Activated CD4-positive, alpha-beta T cell treated with anti-CD3 and anti-CD28 coated beads, Interleukin-2, amount 10 ng/mL, durations not matched to agents 7 days and 5 days (primary cell): ENCODE measurements around the gene YJEFN3. TPM values are rescaled to one million over a fixed set of nuclear protein-coding genes. Genes with fewer than 3 reads are reported as not detected.
A peak's percentile ranks its signal among the peaks of the same experiment; 100 is the strongest.

Experiments
- CTCF ChIA-PET: fragments of 350-600 bp; sonication (Branson Sonifier 250); formaldehyde crosslinking; loops from one replicate; lab custom pipeline; 2021; ENCODE audit warnings: antibody characterized with exemption; lab: Charles Lee
- POLR2A ChIA-PET: fragments of 350-600 bp; sonication (Branson Sonifier 250); formaldehyde crosslinking; loops from one replicate; lab custom pipeline; 2021; ENCODE audit warnings: antibody characterized with exemption; lab: Charles Lee
- DNase-seq: peaks from one replicate; pipeline ENCODE4 v3.0.0-alpha.2; 2020
- H3K27ac Mint-ChIP-seq: one replicate; pipeline ENCODE4 v1.8.0; 2021; ENCODE audit warnings: mild to moderate bottlenecking, moderate library complexity, mixed read lengths
- H3K27me3 Mint-ChIP-seq: one replicate; pipeline ENCODE4 v1.8.0; 2021; ENCODE audit warnings: mixed read lengths
- H3K36me3 Mint-ChIP-seq: one replicate; pipeline ENCODE4 v1.8.0; 2021; ENCODE audit warnings: low read depth, mixed read lengths
- H3K4me1 Mint-ChIP-seq: one replicate; pipeline ENCODE4 v1.8.0; 2021; ENCODE audit warnings: mixed read lengths
- H3K4me3 Mint-ChIP-seq: one replicate; pipeline ENCODE4 v1.8.0; 2021; ENCODE audit warnings: mild to moderate bottlenecking, moderate library complexity, mixed read lengths
- H3K9me3 Mint-ChIP-seq: one replicate; pipeline ENCODE4 v1.8.0; 2021; ENCODE audit warnings: mixed read lengths
- total RNA-seq, 2 experiments: library from RNA; stranded (reverse); gene quantifications; one replicate each; pipeline ENCODE4 v1.2.3, GENCODE V29; 2021

Gene YJEFN3
- total RNA-seq, 2 experiments from 2014 or later: 12.8 to 13.2 TPM

DNA sequence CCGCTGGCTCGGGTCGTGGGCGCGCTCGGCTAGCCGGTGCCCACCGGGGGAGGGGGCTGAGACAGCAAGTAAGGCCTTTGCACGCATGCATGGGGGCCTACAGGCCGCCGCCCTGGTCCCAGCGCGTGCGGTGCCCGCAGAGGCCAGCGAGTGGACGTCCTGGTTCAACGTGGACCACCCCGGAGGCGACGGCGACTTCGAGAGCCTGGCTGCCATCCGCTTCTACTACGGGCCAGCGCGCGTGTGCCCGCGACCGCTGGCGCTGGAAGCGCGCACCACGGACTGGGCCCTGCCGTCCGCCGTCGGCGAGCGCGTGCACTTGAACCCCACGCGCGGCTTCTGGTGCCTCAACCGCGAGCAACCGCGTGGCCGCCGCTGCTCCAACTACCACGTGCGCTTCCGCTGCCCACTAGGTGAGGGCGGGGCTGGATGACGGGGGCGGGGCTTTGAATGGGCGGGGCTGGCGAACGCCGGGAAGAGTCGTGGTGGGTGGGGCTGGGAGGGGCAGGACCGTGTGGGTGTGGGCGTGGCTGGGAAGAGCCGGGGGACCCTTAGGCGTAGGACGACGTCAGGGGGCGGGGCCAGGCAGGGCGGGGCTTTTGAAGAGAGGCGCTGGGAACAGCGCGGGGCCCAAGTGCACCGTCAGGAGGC lies 11.5 kb downstream of the YJEFN3 start:
- POLR2A ChIA-PET: no interaction called here
- peak; percentile 58 for DNase-seq
- CTCF ChIA-PET: interaction anchor here (1.5 to 1.6 kb wide), 2 partner anchors 8 to 11 kb away, joined by 5 to 11 read pairs; no protein-coding TSS in a partner anchor
- no peak overlapping the region for H3K27ac Mint-ChIP-seq
- peaks cover 1% of the 10 kb centered on the region for H3K36me3 Mint-ChIP-seq
- peaks cover 31% of the 10 kb centered on the region for H3K4me1 Mint-ChIP-seq
- peak overlapping the region; percentile 32 for H3K4me3 Mint-ChIP-seq
- H3K9me3 Mint-ChIP-seq: no peaks in the 10 kb centered on the region
- peaks cover 24% of the 10 kb centered on the region for H3K27me3 Mint-ChIP-seq

GRCh38 chr19:19540715-19541515 lies 12.2 kb downstream of the YJEFN3 start:
- peak overlapping the region; percentile 32 for H3K4me3 Mint-ChIP-seq
- peaks cover 1% of the 10 kb centered on the region for H3K36me3 Mint-ChIP-seq
- ChIA-PET POLR2A (no interaction called here), CTCF (interaction anchor here (1.5 to 1.6 kb wide), 2 partner anchors 9 to 10 kb away, joined by 5 to 11 read pairs; no protein-coding TSS in a partner anchor)
- H3K27me3 Mint-ChIP-seq: peaks cover 24% of the 10 kb centered on the region
- DNase-seq: peak; percentile 73
- H3K9me3 Mint-ChIP-seq: no peaks in the 10 kb centered on the region
- peaks cover 31% of the 10 kb centered on the region for H3K4me1 Mint-ChIP-seq
- no peak overlapping the region for H3K27ac Mint-ChIP-seq

GRCh38 chr19:19541616-19542015 lies 12.9 kb downstream of the YJEFN3 start:
- H3K4me1 Mint-ChIP-seq: peaks cover 31% of the 10 kb centered on the region
- no peak overlapping the region for H3K4me3 Mint-ChIP-seq
- peaks cover 1% of the 10 kb centered on the region for H3K36me3 Mint-ChIP-seq
- POLR2A ChIA-PET: no interaction called here
- DNase-seq: no peak
- no peak overlapping the region for H3K27ac Mint-ChIP-seq
- H3K9me3 Mint-ChIP-seq: no peaks in the 10 kb centered on the region
- CTCF ChIA-PET: interaction anchor here (1.5 to 1.6 kb wide), 2 partner anchors 9 kb away, joined by 5 to 11 read pairs; no protein-coding TSS in a partner anchor
- H3K27me3 Mint-ChIP-seq: peaks cover 24% of the 10 kb centered on the region

GRCh38 chr19:19542507-19542906 lies 13.8 kb downstream of the YJEFN3 start:
- ChIA-PET POLR2A (no interaction called here), CTCF (interaction anchor here (1.2 kb wide), 1 partner anchor 10 kb away, joined by 3 read pairs; no protein-coding TSS in a partner anchor)

DNA sequence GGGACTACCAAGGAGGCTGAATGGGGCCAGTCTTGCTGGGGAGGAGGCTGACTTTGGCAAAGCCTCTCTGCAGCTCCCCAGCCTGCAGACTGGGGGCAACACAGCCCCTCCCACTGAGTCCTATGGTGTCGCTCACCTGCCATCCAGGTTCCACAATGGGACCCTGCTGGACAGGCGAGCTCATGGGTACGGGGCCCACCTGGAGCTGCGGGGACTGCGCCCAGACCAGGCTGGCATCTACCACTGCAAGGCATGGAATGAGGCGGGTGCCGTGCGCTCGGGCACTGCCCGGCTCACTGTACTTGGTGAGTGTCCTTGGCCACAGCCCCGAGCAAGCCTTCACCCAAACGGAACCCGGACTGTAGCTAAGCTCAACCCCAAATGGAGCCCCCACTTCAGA lies 14.4 kb downstream of the YJEFN3 start:
- ChIA-PET CTCF (interaction anchor here (0.7 to 1.9 kb wide), 3 partner anchors 10 to 11 kb away, joined by 3 to 7 read pairs (median 3); no protein-coding TSS in a partner anchor), POLR2A (no interaction called here)
- Mint-ChIP-seq H3K27me3 (peaks cover 16% of the 10 kb centered on the region), H3K4me3 (no peak overlapping the region), H3K4me1 (peaks cover 24% of the 10 kb centered on the region), H3K36me3 (no peaks in the 10 kb centered on the region), H3K27ac (no peak overlapping the region), H3K9me3 (no peaks in the 10 kb centered on the region)
- DNase-seq: no peak

More at GRCh38 chr19:19542507-19542906, 13.8 kb downstream of the YJEFN3 start:
- DNase-seq: no peak
- H3K27me3 Mint-ChIP-seq: peaks cover 20% of the 10 kb centered on the region
- no peak overlapping the region for H3K4me3 Mint-ChIP-seq
- peaks cover 28% of the 10 kb centered on the region for H3K4me1 Mint-ChIP-seq
- H3K27ac Mint-ChIP-seq: no peak overlapping the region
- no peaks in the 10 kb centered on the region for H3K36me3 Mint-ChIP-seq
- H3K9me3 Mint-ChIP-seq: no peaks in the 10 kb centered on the region

DNA sequence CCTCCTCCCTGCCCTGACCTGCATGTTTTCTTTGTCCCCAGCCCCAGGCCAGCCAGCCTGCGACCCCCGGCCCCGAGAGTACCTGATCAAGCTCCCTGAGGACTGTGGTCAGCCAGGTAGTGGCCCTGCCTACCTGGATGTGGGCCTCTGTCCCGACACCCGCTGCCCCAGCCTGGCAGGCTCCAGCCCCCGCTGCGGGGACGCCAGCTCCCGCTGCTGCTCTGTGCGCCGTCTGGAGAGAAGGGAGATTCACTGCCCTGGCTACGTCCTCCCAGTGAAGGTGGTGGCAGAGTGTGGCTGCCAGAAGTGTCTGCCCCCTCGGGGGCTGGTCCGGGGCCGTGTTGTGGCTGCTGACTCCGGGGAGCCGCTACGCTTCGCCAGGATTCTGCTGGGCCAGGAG lies 14.9 kb downstream of the YJEFN3 start:
- peaks cover 13% of the 10 kb centered on the region for H3K27me3 Mint-ChIP-seq
- H3K4me1 Mint-ChIP-seq: peaks cover 21% of the 10 kb centered on the region
- no peaks in the 10 kb centered on the region for H3K9me3 Mint-ChIP-seq
- CTCF ChIA-PET: interaction anchor here (0.7 to 1.9 kb wide), 3 partner anchors 9 to 11 kb away, joined by 3 to 7 read pairs (median 3); no protein-coding TSS in a partner anchor
- POLR2A ChIA-PET: no interaction called here
- no peaks in the 10 kb centered on the region for H3K36me3 Mint-ChIP-seq
- no peak overlapping the region for H3K4me3 Mint-ChIP-seq
- no peak for DNase-seq
- H3K27ac Mint-ChIP-seq: no peak overlapping the region

GRCh38 chr19:19544257-19544953 lies 15.7 kb downstream of the YJEFN3 start:
- Mint-ChIP-seq H3K27ac (no peak overlapping the region), H3K36me3 (no peaks in the 10 kb centered on the region), H3K4me3 (no peak overlapping the region), H3K4me1 (peaks cover 16% of the 10 kb centered on the region), H3K9me3 (no peaks in the 10 kb centered on the region), H3K27me3 (peaks cover 9% of the 10 kb centered on the region)
- POLR2A ChIA-PET: no interaction called here
- DNase-seq: no peak
- CTCF ChIA-PET: interaction anchor here (1.9 kb wide), 1 partner anchor 12 kb away, joined by 7 read pairs; no protein-coding TSS in a partner anchor

- Mint-ChIP-seq H3K9me3 (no peaks in the 10 kb centered on the region), H3K27ac (no peak overlapping the region), H3K36me3 (no peaks in the 10 kb centered on the region), H3K27me3 (peaks cover 6% of the 10 kb centered on the region), H3K4me1 (peaks cover 16% of the 10 kb centered on the region), H3K4me3 (no peak overlapping the region)
- POLR2A ChIA-PET: no interaction called here
- no peak for DNase-seq
- CTCF ChIA-PET: interaction anchor here (0.7 to 1.9 kb wide), 2 partner anchors 9 to 13 kb away, joined by 3 to 7 read pairs; no protein-coding TSS in a partner anchor
Observed at GRCh38 chr19:19544954-19545591, 16.4 kb downstream of the YJEFN3 start.

DNA sequence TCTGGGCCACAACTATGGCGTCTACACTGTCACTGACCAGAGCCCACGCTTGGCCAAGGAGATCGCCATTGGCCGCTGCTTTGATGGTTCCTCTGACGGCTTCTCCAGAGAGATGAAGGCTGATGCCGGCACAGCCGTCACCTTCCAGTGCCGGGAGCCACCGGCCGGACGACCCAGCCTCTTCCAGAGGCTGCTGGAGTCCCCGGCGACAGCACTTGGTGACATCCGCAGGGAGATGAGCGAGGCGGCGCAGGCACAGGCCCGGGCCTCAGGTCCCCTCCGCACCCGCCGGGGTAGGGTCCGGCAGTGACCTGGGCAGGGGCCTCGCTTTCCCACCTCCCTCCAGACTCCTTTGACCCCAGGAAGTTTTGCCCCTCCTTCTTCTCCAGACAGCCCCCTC lies 17.0 kb downstream of the YJEFN3 start:
- H3K4me3 Mint-ChIP-seq: no peak overlapping the region
- DNase-seq: no peak
- peaks cover 13% of the 10 kb centered on the region for H3K4me1 Mint-ChIP-seq
- no peak overlapping the region for H3K27ac Mint-ChIP-seq
- H3K27me3 Mint-ChIP-seq: peaks cover 4% of the 10 kb centered on the region
- no peaks in the 10 kb centered on the region for H3K9me3 Mint-ChIP-seq
- CTCF ChIA-PET: interaction anchor here (0.5 to 0.7 kb wide), 2 partner anchors 9 to 356 kb away, joined by 3 to 5 read pairs; no protein-coding TSS in a partner anchor
- H3K36me3 Mint-ChIP-seq: no peaks in the 10 kb centered on the region
- POLR2A ChIA-PET: no interaction called here

DNA sequence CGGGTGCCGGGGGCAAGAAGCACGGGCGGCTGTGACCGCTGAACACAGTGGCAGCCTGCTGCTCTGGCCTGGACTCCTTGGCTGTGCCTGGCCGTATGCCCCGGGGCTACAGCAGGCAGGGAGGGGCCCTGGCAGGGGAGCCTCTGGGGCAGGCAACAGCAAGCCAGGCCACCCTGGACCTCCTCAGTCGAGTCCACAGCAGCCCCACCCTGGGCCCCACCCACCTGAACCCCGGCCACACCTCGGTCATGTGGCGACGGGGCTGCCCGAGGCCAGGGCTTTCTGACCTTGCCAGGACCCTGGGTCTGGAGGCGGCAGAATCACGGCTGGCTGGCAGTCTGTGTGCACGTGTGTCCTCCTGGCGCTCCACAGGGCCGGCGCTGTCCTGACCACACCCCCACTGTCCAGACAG lies 18.0 kb downstream of the YJEFN3 start:
- Mint-ChIP-seq H3K4me3 (no peak overlapping the region), H3K9me3 (no peaks in the 10 kb centered on the region), H3K27me3 (peaks cover 3% of the 10 kb centered on the region), H3K4me1 (peaks cover 8% of the 10 kb centered on the region), H3K27ac (no peak overlapping the region), H3K36me3 (no peaks in the 10 kb centered on the region)
- DNase-seq: no peak
- ChIA-PET POLR2A (no interaction called here), CTCF (interaction anchor here (1.3 to 1.4 kb wide), 2 partner anchors 8 to 15 kb away, joined by 3 to 4 read pairs; no protein-coding TSS in a partner anchor)

DNA sequence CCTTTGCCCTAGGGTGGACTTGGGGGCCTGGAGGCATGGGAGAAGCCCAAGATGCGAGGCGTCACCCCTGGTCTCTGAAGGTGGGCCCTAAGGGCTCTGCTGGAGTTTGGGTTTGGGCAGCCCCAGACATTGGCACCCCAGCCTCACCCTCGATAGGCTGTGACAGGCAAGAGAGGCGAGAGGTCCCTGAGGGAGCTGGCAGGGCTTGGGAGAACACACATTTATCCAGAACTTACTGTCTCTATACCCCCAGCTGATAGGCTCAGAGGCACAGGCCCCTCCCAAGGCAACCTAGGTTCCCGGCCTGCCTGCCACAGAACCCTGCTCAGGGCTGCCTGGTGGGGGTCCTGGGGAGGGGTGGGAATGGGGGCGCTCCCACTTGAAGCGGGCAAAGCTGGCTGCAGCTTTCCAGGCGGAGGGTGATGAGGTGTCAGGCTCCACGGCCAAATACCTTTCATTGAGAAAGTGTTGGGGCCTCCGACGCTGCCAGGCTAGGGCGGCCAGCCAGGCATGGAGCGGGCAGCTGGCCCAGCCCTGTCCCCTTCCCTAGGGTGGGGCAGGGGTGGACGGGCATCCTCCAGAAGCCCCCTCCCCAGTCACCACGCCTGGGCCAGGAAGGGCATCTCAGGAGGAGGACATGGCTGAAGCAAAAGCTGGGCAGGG lies 19.1 kb downstream of the YJEFN3 start:
- H3K36me3 Mint-ChIP-seq: no peaks in the 10 kb centered on the region
- H3K27me3 Mint-ChIP-seq: peaks cover 3% of the 10 kb centered on the region
- no peaks in the 10 kb centered on the region for H3K9me3 Mint-ChIP-seq
- no peaks in the 10 kb centered on the region for H3K4me1 Mint-ChIP-seq
- H3K27ac Mint-ChIP-seq: no peak overlapping the region
- no peak overlapping the region for H3K4me3 Mint-ChIP-seq
- POLR2A ChIA-PET: no interaction called here
- CTCF ChIA-PET: interaction anchor here (1.3 to 2.1 kb wide), 3 partner anchors 9 to 96 kb away, joined by 3 to 5 read pairs (median 4); partner anchors contain the start of gene GMIP
- DNase-seq: no peak
